ENCODE measurements around the gene NUP50.
"Not testable (repeated sequence)": the region's sequence is repeated elsewhere in the genome, so short reads cannot be mapped to it uniquely, and the experiment has no call there.

The NUP50 gene

DNA sequence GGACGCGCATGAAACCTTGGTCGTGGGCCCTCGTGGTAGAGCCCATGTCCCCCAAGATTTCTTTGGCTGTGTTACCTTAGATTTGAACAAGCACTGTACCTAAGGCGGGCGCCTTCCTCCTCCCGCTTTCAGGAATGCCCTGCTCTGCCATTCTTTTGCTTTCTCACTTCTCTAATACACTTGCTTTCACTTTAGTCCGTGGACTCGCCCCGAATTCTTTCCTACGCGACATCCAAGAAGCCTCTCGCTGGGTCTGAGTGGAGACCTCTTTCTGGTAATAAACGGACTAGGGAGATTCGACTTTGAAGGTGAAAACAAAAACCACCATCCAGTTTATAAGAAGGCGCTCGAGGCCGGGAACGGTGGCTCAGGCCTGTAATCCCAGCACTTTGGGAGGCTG lies 1.2 kb upstream of the NUP50 start:
- DNase-seq (ENCODE audit: low read depth in 2 of 2) = no peak

DNA sequence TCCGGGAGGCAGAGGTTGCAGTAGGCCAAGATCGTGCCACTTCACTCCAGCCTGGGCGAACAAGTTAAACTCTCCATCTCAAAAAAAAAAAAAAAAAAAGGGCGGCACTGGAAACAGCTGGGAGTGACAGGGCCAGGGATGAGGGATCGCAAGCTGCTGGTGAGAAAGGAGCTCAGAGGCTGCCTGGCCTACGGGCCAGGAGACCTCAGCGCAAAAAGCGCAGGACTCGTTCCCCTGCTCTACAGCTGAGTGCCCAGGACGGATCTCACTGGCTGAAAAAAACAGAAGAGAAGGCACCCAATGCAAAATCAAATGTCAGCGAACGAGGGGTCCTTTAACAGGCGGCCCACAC lies 650 bp upstream of the NUP50 start:
- DNase-seq (ENCODE audit: low read depth in 2 of 2) = no peak

DNA sequence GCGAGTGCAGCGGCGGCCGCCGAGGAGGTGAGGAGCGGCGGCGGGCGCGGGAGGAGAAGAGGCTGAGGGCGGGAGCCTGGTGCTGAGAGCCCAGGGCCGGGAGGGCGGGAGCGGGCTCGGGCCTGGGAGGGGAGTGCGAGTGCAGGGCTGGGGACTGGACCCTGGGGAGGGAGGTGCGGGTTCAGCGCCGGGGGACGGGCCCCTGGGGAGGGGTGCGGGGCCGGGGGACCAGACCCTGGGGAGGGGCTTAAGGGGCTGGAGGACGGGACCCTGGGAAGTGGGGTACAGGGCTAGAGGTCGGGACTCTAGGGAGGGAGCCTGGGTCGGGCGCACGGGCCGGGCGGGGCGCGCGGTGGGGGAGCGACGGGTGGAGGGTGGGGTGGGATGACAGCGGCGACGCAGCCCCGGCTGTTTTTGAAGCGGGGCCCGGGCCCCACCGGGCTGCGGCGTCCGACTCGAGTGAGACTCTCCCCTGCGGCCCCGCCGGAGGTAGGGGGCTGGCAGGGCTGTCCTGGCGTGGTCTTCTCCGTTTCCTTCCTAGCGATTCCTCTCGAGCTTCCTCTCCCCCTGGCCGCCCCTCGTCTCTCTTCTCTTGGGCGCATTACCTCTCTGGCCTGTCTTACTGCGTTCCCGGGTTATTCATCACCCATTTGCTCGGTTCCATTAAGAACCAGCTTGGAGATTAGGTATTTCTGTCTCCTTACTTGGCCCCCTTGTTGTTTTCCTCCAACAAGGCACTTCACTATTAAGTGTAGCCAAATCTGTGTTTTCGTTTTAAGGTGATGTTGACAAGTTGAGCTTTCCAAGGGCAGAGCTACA lies 754 bp downstream of the NUP50 start:
- peak in 1 of 2 donors; percentile 5 for DNase-seq (ENCODE audit: low read depth in 2 of 2)

DNA sequence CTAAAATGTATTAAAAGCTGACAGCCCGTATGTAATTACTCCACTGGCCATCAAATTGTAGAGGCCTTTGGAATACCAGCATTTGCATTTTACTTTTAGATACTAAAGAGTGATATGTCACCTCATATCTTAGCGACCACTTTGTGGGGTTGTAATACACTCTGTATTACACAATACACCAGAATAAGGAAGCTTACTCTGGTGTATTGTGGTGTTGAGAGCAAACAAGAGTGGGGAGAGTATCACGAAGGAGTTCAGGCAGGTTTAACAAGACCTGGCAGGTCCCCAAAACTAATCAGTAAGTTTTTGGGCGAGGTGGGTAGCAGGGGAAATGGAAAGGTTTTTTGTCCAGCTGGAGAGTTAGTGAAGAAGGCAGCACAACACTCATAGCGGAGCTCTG lies 3.2 kb downstream of the NUP50 start:
- DNase-seq (ENCODE audit: low read depth in 2 of 2) = no peak

DNA sequence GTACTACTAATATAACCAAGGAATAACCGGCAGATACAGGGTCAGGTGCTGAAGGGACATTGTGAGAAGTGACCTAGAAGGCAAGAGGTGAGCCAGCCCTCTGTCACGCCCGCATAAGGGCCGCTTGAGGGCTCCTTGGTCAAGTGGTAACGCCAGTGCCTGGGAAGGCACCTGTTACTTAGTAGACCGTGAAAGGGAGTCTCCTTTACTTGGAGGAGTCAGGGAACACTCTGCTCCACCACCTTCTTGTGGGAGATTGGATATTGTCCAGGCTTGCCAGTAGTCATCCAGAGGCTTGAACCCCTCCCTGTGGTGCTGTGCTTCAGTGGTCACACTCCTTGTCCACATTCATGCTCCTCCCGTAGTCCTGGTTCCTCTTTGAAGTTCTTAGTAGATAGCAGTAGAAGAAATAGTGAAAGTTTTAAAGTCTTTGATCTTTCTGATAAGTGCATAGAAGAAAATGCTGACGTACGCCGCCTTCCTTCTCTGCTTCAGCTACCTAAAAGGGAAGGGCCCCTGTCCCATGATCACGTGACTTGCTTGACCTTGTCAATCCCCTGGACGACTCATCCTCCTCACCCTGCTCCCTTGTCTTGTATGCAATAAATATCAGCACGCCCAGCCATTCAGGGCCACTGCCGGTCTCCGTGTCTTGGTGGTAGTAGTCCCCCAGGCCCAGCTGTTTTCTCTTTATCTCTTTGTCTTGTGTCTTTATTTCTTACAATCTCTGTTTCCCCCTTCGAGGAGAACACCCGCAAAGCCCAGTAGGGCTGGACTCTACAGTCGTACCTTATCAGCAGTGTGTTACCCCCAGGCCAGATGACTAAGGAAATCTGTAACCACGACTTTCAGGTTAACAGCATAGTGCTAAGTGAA lies 6.1 kb downstream of the NUP50 start:
- no peak for DNase-seq (ENCODE audit: low read depth in 2 of 2)

DNA sequence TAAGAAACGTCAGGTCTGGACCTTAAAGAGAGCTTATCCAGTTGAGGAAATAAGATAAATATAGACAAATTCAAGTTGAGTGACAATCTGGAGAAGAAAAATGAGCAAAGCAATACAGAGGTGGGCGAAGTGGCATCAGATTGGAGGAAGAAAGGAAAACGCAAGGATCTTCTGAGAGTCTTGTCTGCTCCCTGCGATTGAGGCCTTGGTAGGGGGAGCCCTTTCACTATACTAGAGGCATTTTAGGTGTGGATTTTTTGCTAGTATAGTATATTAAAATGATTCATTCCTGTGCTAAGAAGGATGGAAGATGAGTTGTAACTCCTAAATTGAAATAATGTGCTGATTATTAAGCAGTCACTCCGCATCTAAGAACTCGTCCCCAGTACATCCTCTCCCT lies 8.1 kb downstream of the NUP50 start:
- no peak for DNase-seq (ENCODE audit: low read depth in 2 of 2)

DNA sequence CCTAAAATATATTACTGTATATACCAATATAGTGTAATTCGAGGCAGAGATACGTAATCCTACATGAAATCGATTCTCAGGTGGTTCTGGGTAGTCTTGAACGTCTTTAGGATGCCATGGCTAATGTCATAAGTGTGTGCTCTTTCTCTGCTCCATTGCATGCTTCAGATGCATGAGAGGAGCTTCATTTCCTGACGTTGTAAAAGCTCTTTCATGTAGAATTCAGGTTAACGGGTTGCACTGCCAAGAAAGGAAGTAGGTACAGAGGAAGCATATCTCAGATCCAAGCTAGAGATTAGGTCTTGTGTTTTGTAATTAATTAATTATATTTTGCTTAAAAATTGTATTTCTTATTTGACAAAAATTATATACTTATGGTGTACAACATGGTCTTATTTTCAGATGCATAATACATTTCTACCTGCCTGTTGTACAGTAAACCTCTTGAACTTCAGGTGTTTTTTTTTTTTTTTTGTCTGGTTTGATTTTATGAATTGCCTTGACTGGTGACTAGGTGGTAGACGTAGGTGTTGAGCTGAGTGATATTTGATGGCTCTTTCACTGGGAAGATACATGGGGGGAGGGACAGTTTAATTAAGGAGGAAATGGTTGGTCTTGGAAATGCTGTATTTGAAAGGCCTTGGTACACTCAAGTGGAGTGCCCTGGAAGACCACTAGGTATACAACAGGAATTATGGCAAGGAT lies 9.3 kb downstream of the NUP50 start:
- no peak for DNase-seq (ENCODE audit: low read depth in 2 of 2)

DNA sequence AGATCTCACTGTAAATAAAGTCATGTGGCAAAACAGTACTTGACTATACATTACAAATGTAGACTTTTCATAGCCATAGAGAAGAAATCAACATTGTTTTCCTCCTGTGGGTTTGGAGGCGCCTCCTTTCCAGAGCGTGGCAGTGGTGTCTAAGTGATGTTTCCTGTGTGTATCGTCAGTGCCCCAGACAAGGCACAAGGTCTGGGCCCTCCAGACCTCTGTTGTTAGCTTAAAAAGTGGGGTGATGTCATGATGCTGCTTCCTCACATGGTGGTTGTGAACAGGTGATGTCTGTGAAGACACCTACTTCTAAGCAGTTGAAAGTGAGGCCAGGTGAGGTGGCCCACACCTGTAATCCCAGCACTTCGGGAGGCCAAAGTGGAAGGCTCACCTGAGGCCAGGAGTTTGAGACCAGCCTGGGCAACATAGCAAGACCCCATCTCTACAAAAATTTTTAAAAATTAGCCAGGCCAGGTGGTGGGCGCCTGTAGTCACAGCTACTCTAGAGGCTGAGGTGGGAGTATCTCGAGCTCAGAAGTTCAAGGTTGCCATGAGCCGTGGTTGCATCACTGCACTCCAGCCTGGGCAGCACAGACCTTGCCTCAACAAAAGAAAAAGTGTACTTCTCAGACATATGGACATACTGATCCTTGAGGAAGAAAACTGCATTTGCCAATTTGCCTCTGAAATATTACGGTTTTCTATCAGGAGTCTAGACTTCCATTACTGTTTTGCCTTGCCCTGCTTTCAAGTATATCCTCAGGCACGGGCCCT lies 15.7 kb downstream of the NUP50 start:
- no peak for DNase-seq (ENCODE audit: low read depth in 2 of 2)

DNA sequence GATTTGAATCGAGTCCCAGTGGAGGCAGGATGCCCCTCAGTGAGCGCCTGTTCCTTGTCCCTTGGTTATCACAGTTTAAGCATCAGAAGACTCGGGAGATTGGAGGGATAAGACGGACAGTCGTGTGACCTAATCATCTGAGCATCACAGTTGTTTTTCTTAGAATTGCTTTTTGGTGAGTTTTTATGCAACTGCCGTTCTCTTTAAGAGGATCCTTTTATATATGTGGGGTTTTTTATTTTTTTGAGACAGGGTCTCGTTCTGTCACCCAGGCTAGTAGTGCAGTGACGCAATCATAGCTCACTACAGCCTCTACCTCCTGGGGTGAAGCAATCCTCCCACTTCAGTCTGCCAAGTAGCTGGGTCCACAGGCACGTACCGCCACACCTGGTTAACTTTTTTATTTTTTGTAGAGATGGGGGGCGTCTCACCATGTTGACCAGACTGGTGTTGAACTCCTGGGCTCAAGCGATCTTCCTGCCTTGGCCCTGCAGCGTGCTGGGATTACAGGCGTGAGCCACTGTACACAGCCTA lies 16.5 kb downstream of the NUP50 start:
- no peak for DNase-seq (ENCODE audit: low read depth in 2 of 2)

DNA sequence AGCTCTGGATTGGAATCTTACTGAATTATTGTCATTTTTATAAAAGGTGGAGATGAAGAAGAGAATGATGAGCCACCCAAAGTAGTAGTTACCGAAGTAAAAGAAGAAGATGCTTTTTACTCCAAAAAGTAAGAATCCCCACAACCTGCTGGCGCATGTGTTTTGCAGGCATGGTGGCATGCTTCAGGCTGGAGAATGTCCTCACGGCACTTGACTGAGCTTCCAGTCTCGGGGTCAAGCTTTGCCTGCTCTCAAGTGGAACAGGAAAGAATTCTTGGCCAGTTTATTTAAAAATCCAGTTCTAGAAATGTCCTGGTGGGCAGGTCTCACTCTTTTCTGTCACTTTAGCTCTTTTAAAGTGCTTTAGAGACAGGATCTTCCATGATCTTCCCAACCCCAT lies 17.5 kb downstream of the NUP50 start:
- no peak for DNase-seq (ENCODE audit: low read depth in 2 of 2)

DNA sequence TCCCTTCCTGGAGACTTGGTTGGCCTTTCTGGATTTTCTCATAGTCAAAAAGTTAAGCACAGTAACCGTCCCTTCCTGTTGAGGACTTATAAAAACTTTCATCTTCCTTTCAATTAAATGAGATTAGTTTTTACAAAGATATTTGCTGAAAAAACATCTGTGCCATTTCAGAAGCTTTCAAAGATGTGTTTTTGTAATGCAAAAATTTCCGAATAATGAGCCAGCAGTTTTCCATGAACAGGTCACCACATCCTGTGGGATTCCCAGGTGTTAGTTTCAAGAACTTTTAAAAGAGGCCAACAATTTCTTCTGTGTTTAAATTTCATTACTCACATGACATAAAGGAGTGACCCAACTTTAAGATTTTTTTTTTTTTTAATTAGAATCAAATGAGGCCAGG lies 18.0 kb downstream of the NUP50 start:
- DNase-seq (ENCODE audit: low read depth in 2 of 2) = no peak

DNA sequence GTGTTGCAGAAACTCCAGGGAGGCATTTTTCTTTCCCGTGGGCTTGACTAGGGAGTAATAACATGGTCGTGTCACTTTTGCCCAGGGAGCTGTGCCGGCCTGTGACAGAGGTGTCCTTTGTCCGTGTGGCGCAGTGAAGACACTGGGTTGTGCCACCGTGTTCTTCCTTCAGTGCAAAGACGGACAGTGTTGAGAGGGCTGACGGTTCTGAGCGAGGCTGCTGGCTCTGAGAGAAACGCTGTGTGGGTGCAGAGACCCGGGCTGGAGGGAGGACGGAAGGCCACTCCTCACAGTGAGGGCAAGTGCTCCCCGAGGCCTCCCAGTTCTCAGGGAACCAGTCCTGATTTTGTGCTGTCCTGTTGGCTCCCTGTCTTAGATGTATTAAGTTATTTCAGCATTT lies 20.2 kb downstream of the NUP50 start:
- DNase-seq (ENCODE audit: low read depth in 2 of 2) = no peak

DNA sequence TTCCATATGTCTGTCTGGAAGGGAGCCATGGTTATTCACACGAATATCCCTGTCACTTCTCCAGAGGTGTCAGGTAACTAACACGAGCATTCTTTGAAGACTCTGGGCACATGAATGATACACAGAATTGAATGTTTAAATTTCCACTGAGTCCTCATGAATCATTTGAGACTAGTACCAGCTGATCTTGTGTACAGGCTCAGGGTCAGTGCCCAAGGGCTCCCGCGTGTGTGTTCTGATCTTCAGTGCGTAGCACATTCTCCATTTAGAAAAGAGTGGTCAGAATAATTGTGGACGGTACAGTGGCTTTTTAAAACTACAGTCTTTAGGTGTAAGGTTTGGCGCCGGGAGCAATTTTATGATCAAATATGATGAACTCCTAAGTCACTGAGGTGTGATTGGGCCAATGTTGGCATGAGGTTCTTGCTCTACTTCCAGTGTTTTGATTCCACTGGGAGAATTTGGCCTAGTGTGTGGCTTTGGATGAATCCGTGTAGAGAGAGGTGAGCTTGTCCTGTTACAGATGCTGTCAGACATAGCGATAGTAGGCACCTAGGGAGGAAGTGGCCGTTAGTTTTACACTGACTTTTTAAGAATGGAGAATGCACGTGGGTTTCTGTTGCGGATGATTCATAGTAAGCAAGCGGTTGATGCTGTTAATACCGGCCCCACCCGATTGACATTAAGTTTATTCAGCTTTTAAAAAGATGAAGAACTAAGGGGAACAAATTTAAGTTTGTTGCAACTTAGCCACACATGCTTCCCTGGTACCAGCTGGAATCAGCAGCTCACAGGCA lies 22.2 kb downstream of the NUP50 start:
- no peak for DNase-seq (ENCODE audit: low read depth in 2 of 2)

DNA sequence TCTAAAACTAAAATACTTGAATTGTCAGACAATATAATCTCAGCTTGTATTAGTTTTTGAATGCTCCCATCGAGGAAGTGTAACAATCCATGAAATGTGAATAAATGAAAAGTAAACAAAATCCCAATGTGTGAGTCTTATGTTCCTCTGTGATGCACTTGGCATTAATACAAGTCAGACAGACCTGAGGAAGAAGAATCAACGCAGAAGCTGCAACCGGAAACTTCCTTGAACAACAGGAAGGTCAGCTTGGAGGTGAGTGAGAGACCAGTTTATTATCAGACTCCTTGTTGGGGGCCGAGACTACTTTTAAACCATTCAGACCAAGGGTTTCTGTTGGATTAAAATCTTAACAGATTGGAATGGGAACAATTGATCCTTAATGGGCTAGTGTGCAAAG lies 24.2 kb downstream of the NUP50 start:
- DNase-seq (ENCODE audit: low read depth in 2 of 2) = no peak

DNA sequence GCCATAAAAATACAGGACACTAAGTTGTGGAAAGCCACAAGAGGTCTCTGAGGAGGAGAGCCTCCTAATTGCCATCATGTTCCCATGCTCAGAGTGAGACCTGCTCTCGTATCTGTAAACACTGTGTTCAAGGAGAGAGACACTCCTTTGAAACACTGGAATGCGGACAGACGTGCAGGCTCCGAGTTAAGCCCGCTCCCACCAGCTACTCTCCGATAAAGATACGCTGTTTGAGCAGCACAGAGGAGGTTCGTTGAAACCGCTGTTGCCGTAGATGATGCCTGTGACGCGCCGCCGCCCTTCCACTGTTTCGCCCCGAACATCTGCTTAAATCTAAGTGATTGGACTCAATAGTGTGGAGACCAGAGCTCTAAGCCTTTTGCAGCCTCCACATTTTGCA lies 25.1 kb downstream of the NUP50 start:
- no peak for DNase-seq (ENCODE audit: low read depth in 2 of 2)

DNA sequence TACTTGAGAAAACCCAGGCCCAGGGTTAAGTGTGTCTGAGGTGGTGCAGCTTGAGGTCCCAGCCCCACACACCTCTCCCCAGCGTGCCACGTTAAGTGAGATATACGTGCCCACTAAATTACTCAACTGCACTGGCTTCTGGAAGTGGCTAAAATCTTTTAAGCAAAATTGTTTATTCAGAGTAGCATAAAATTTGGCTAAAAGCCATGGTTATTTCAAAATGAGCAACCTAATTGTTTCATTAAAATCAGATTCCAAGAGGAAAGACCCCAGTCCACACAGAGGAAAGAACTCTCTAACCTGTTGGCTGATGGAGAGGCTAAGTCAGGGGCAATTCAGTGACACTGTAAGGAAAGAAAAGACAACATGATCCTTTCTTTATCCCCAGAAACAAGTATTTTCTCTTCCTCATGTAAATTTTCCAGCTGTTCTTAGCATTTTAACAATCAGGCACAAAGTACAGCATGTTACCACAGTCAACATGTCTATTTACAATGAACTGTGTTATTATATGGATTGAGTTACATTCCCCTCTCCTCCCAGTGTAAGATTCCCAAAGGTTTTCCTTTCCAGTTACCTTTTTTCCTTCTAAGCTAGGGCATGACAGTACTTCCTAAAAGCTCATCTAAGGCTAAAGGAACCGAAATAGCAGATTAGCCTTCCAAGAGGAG lies 26.6 kb downstream of the NUP50 start:
- no peak for DNase-seq (ENCODE audit: low read depth in 2 of 2)

DNA sequence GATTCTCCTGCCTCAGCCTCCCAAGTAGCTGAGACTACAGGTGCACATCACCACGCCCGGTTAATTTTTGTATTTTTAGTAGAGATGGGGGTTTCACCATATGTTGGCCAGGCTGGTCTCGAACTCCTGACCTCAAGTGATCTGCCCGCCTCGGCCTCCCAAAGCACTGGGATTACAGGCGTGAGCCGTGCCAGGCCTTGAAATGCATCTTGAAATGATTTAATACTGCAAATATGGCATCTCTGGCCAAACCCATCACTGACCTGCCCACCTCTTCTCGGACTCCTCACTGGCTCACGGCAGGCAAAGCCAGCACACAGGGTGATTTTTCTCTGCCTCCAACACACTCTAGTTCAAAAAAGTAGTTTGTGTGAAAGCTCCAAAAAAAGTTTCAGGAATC lies 28.0 kb downstream of the NUP50 start:
- DNase-seq (ENCODE audit: low read depth in 2 of 2) = not testable (repeated sequence)

DNA sequence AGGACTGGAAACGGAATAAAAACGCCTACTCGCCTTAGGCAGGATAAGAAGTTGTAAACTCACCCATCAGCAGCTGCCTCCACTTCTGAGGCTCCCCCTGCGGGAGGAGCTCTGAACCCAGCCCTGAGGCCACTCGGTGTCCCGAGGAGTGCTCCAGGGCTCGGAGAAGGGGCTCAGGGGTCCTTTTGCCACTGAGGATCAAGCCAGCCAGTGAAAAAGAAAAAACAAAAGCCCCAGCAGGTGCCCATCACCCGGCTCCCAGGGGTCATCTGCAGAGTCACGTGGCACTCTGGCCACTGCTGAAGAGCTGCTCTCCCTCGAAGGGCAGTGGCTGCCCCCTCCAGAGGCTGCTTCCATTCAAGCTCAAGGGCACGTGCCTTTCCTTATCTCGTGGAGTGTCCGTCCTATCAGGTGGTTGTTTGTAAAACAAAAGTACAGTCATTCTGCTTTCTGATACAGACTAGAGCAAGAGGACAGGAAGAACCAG lies 29.0 kb downstream of the NUP50 start:
- DNase-seq (ENCODE audit: low read depth in 2 of 2) = no peak

DNA sequence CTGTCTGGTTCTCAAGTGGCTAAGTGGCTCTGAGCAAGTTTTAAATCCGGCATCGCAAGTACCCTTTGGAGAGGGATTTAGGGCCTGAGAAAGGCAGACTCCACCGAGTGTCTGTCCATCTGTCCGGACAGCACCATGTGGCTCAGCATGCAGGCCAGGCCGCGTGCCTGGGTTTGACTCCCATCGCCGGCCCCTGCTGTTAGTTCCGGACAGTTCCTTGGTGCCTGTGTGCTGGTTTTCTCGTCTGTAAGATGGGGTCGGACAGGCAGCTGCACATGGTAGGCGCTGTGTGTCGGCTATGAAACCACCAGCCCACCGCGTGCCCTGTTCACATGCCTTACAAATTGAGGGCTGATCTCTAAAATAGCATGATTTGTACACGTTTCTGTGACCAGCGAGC lies 31.0 kb downstream of the NUP50 start:
- no peak for DNase-seq (ENCODE audit: low read depth in 2 of 2)

DNA sequence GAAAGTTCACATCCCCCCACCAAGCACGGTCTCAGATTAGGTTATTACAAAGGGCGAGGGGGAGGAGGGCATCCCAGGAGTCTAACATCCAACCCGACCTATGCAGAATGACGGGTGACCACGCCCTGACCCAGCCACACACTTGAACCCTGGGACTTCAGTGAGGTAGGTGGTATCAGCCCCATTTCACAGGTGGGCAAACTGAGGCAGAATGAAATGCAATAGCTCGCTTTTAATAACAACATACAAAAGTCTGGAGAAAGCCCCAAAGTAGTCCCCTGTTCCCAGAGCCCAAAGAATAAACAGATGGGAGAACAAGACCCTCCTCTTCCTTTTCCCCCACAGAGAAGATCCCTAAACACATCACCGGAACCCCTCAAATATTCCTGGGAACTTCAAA lies 31.9 kb downstream of the NUP50 start:
- DNase-seq (ENCODE audit: low read depth in 2 of 2) = no peak

Measured in stimulated activated CD8-positive, alpha-beta memory T cell treated with anti-CD3 and anti-CD28 coated beads, Interleukin-7, amount 100 ng/mL, for 1 hour (primary cell).